GM23248 (cell line): ENCODE measurements around the gene HOXA2. TPM values are rescaled to one million over a fixed set of nuclear protein-coding genes. Genes with fewer than 3 reads are reported as not detected.

Source experiments
- DNase-seq: peaks from one replicate; pipeline ENCODE4 v3.0.0-alpha.2; 2015
- H2AFZ ChIP-seq: fragments of 200-600 bp; sonication (generic); 2 replicates; pipeline ENCODE4 v1.6.1; 2016; ENCODE audit warnings: antibody characterized with exemption
- H3F3A ChIP-seq: fragments of 200-600 bp; sonication (generic); 2 replicates; pipeline ENCODE4 v1.6.1; 2016; ENCODE audit warnings: mild to moderate bottlenecking, antibody characterized with exemption, mixed run types; ENCODE audit not compliant: insufficient read depth
- H3K27ac ChIP-seq: fragments of 200-600 bp; sonication (generic); 2 replicates; pipeline ENCODE4 v1.5.1; 2016; ENCODE audit warnings: mild to moderate bottlenecking
- H3K27me3 ChIP-seq: fragments of 200-600 bp; sonication (generic); replicated peaks from 2 replicates; pipeline ENCODE4 v1.6.1; 2016; ENCODE audit warnings: mild to moderate bottlenecking; ENCODE audit not compliant: insufficient read depth
- H3K36me3 ChIP-seq: fragments of 200-600 bp; sonication (generic); 2 replicates; pipeline ENCODE4 v1.6.1; 2016; ENCODE audit warnings: low read depth, mild to moderate bottlenecking
- H3K4me1 ChIP-seq: fragments of 200-600 bp; sonication (generic); 2 replicates; pipeline ENCODE4 v1.6.1; 2016; ENCODE audit warnings: mild to moderate bottlenecking; ENCODE audit not compliant: insufficient read depth
- H3K4me2 ChIP-seq: fragments of 200-600 bp; sonication (generic); one replicate; pipeline ENCODE4 v1.6.1; 2016; ENCODE audit warnings: mild to moderate bottlenecking; ENCODE audit not compliant: unreplicated experiment
- H3K4me3 ChIP-seq: fragments of 200-600 bp; sonication (generic); 2 replicates; pipeline ENCODE4 v1.5.1; 2016; ENCODE audit warnings: mild to moderate bottlenecking
- H3K79me2 ChIP-seq: fragments of 200-600 bp; sonication (generic); 2 replicates; pipeline ENCODE4 v1.6.1; 2016; ENCODE audit warnings: mild to moderate bottlenecking; ENCODE audit not compliant: insufficient read depth
- H3K9ac ChIP-seq: fragments of 200-600 bp; sonication (generic); 2 replicates; pipeline ENCODE4 v1.6.1; 2016; ENCODE audit warnings: mild to moderate bottlenecking
- H3K9me2 ChIP-seq: fragments of 200-600 bp; sonication (generic); 2 replicates; pipeline ENCODE4 v1.6.1; 2016; ENCODE audit warnings: mixed run types, mild to moderate bottlenecking, moderate library complexity; ENCODE audit not compliant: insufficient read depth
- H3K9me3 ChIP-seq: fragments of 200-600 bp; sonication (generic); one replicate; pipeline ENCODE4 v1.6.1; 2017; ENCODE audit warnings: low read depth
- H4K20me1 ChIP-seq: fragments of 200-600 bp; sonication (generic); 2 replicates; pipeline ENCODE4 v1.6.0; 2016; ENCODE audit not compliant: insufficient read depth
- EZH2 ChIP-seq: fragments of 200-600 bp; sonication (generic); IDR thresholded peaks from 2 replicates; pipeline ENCODE4 v1.6.1; 2018; ENCODE audit warnings: antibody characterized with exemption, mild to moderate bottlenecking; ENCODE audit not compliant: insufficient read depth, poor library complexity, severe bottlenecking
- EZH2phosphoT487 ChIP-seq: fragments of 200-600 bp; sonication (generic); IDR thresholded peaks from 2 replicates; pipeline ENCODE4 v1.6.1; 2018; ENCODE audit warnings: antibody characterized with exemption, moderate library complexity, mild to moderate bottlenecking, low read depth; ENCODE audit not compliant: insufficient read depth
- WGBS, 2 experiments: methylation state at CpG; one replicate each; pipeline ENCODE4 v1.1.6; 2015 to 2017; ENCODE audit warnings: low lambda C conversion rate in 2 of 2, low coverage in 1 of 2; ENCODE audit errors: missing lambda C conversion rate in 2 of 2; 5-methylcytosine and 5-hydroxymethylcytosine counted together
- in situ Hi-C: fragments of 300-500 bp; cut with MboI; formaldehyde crosslinking; loops from 2 replicates; pipeline ENCODE4 v1.15.0; 2020
- polyA plus RNA-seq: library from polyadenylated mRNA; unstranded; fragments of >200 nt; fragmentation: Nextera tagmentation; extraction: Ambion mirVana; gene quantifications from 2 replicates; pipeline ENCODE4 v1.2.1, GENCODE V29; 2016
- total RNA-seq: library from RNA; depleted of rRNA; stranded (reverse); fragments of >200 nt; shearing (Covaris generic); gene quantifications from 2 replicates; pipeline ENCODE4 v1.2.3, GENCODE V29; 2014

Gene HOXA2
- total and polyA plus RNA-seq, 2 experiments from 2014 or later: not detected

GRCh38 chr7:27068259-27068658 lies 34.2 kb downstream of the HOXA2 start:
- in situ Hi-C loops: no loop called here
- DNase-seq: no peak
- Histone ChIP-seq H3K36me3 (no peaks in the 10 kb centered on the region), H3K27me3 (no peaks in the 10 kb centered on the region), H3K4me2 (no peak overlapping the region), H3K9ac (no peak overlapping the region), H3K79me2 (no peaks in the 10 kb centered on the region), H3K4me1 (peaks cover 23% of the 10 kb centered on the region), H3K4me3 (no peak overlapping the region), H4K20me1 (no peaks in the 10 kb centered on the region), H3K27ac (no peak overlapping the region), H3K9me3 (no peaks in the 10 kb centered on the region), H2AFZ (no peak overlapping the region), H3K9me2 (no peaks in the 10 kb centered on the region), H3F3A (peaks cover 25% of the 10 kb centered on the region)
- WGBS, 2 experiments: 100% methylated on average over 1 of the region's 1 CpG
- TF ChIP-seq EZH2phosphoT487 (no peak), EZH2 (no peak)

DNA sequence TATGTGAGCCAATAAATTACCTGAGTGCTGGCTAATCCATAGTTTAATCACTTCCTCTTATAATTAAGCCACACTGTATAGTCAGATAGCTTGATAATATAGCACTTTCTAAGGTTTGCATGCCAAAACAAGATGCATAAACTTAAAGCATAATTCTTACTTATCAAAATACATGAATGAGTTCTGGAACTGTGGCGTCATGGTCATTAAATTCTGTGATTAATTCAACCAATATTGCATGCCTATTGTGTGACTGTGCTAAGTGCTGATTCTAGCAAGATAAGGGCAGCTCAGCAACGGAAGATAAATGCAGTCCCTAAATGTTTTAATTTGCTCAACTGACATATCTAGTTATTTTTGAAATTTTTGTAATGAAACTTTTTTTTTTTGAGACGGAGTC lies 36.3 kb downstream of the HOXA2 start:
- Histone ChIP-seq H2AFZ (no peak overlapping the region), H3K27me3 (no peaks in the 10 kb centered on the region), H3K9ac (no peak overlapping the region), H3K4me1 (peaks cover 23% of the 10 kb centered on the region), H3K79me2 (no peaks in the 10 kb centered on the region), H3K4me2 (no peak overlapping the region), H3F3A (peaks cover 25% of the 10 kb centered on the region), H3K9me3 (no peaks in the 10 kb centered on the region), H3K36me3 (no peaks in the 10 kb centered on the region), H3K4me3 (no peak overlapping the region), H3K27ac (no peak overlapping the region), H3K9me2 (no peaks in the 10 kb centered on the region), H4K20me1 (no peaks in the 10 kb centered on the region)
- DNase-seq: peak; percentile 84
- TF ChIP-seq EZH2 (no peak), EZH2phosphoT487 (peak; percentile 97)
- in situ Hi-C loops: no loop called here
- WGBS, 2 experiments: 17 to 18% methylated on average over 3 of the region's 3 CpGs

GRCh38 chr7:27065709-27066108 lies 36.8 kb downstream of the HOXA2 start:
- no peak for DNase-seq
- Histone ChIP-seq H3K9me3 (no peaks in the 10 kb centered on the region), H4K20me1 (no peaks in the 10 kb centered on the region), H3K4me2 (no peak overlapping the region), H3K4me1 (peaks cover 23% of the 10 kb centered on the region), H3K27me3 (no peaks in the 10 kb centered on the region), H3K36me3 (no peaks in the 10 kb centered on the region), H3K9me2 (no peaks in the 10 kb centered on the region), H3K4me3 (no peak overlapping the region), H2AFZ (no peak overlapping the region), H3K9ac (no peak overlapping the region), H3K27ac (no peak overlapping the region), H3K79me2 (no peaks in the 10 kb centered on the region), H3F3A (peaks cover 25% of the 10 kb centered on the region)
- TF ChIP-seq EZH2phosphoT487 (no peak), EZH2 (no peak)
- in situ Hi-C loops: no loop called here
- WGBS, 2 experiments: 51 to 57% methylated on average over 2 of the region's 2 CpGs

- Histone ChIP-seq H3K4me1 (peaks cover 23% of the 10 kb centered on the region), H3K79me2 (no peaks in the 10 kb centered on the region), H4K20me1 (no peaks in the 10 kb centered on the region), H2AFZ (no peak overlapping the region), H3F3A (peaks cover 25% of the 10 kb centered on the region), H3K27me3 (no peaks in the 10 kb centered on the region), H3K27ac (peak overlapping the region; percentile 24; the same call in 1 of the 2 replicates), H3K9me2 (no peaks in the 10 kb centered on the region), H3K4me2 (peak overlapping the region; percentile 44), H3K9me3 (no peaks in the 10 kb centered on the region), H3K9ac (no peak overlapping the region), H3K4me3 (no peak overlapping the region), H3K36me3 (no peaks in the 10 kb centered on the region)
- WGBS, 2 experiments: 32 to 37% methylated on average over 2 of the region's 2 CpGs
- in situ Hi-C loops: no loop called here
- peak; percentile 53 for DNase-seq
- TF ChIP-seq EZH2phosphoT487 (no peak), EZH2 (no peak)
Measured at GRCh38 chr7:27064661-27065060, 37.8 kb downstream of the HOXA2 start.

DNA sequence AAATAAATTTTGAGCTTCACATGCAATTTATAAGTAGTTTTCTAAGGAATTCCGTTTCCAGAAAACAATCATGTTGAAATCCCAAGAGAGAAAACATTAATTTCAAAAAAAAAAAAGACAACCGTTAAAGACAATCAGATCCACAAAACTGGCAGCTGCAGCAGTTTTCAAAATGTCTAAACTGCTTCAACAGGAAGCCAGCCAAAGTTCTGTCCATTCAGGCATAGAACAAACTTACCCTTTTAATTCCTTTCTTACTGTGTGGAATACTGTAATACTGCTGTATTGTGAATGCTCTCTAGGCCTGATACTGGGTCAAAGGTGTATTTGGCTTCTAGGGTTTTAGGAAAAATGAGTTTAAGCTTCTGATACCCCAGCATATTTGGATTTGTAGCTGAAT lies 38.3 kb downstream of the HOXA2 start:
- no peaks in the 10 kb centered on the region for H4K20me1 ChIP-seq
- 16 to 36% methylated on average over 2 of the region's 2 CpGs for WGBS, 2 experiments
- H3K79me2 ChIP-seq: no peaks in the 10 kb centered on the region
- DNase-seq: peak; percentile 47
- peaks cover 23% of the 10 kb centered on the region for H3K4me1 ChIP-seq
- no peaks in the 10 kb centered on the region for H3K36me3 ChIP-seq
- H3K9ac ChIP-seq: no peak overlapping the region
- H3K9me3 ChIP-seq: no peaks in the 10 kb centered on the region
- in situ Hi-C loops: no loop called here
- no peak for TF ChIP-seq EZH2
- TF ChIP-seq EZH2phosphoT487: no peak
- no peak overlapping the region for H3K4me3 ChIP-seq
- H2AFZ ChIP-seq: no peak overlapping the region
- H3F3A ChIP-seq: peaks cover 25% of the 10 kb centered on the region
- no peaks in the 10 kb centered on the region for H3K9me2 ChIP-seq
- H3K27ac ChIP-seq: peak overlapping the region; percentile 24; the same call in 1 of the 2 replicates
- H3K4me2 ChIP-seq: peak overlapping the region; percentile 44
- no peaks in the 10 kb centered on the region for H3K27me3 ChIP-seq
